Liver (tissue), 9 donors: Measurements from ENCODE around the gene WNK1. TPM values are rescaled to one million over a fixed set of nuclear protein-coding genes. Genes with fewer than 3 reads are reported as not detected.
"Not testable (repeated sequence)": the region's sequence is repeated elsewhere in the genome, so short reads cannot be mapped to it uniquely, and the experiment has no call there.

ENCODE experiments used
- DNase-seq: peaks from one replicate; pipeline ENCODE4 v3.0.0-alpha.2; 2017; ENCODE audit warnings: low spot score
- H3K27ac ChIP-seq, 2 donors: one replicate each; pipeline ENCODE4 v1.7.0; 2013; ENCODE audit warnings: inconsistent platforms in 2 of 2, low read length in 2 of 2, control low read depth in 1 of 2, low read depth in 1 of 2, mild to moderate bottlenecking in 1 of 2
- H3K27me3 ChIP-seq, 4 donors: one replicate each; pipeline versions ENCODE4 v1.6.1 to v1.7.0; 2013; ENCODE audit warnings: low read length in 3 of 4, inconsistent platforms in 1 of 4, mild to moderate bottlenecking in 1 of 4, moderate library complexity in 1 of 4; ENCODE audit not compliant: control insufficient read depth in 4 of 4, insufficient read depth in 4 of 4
- H3K36me3 ChIP-seq, 4 donors: one replicate each; pipeline versions ENCODE4 v1.6.1 to v1.7.0; 2013; ENCODE audit warnings: low read length in 3 of 4, mild to moderate bottlenecking in 3 of 4, low read depth in 1 of 4, moderate library complexity in 1 of 4; ENCODE audit not compliant: control insufficient read depth in 4 of 4, insufficient read depth in 3 of 4
- H3K4me1 ChIP-seq, 4 donors: one replicate each; pipeline versions ENCODE4 v1.6.1 to v1.7.0; 2013; ENCODE audit warnings: low read length in 3 of 4, mild to moderate bottlenecking in 3 of 4, moderate library complexity in 1 of 4; ENCODE audit not compliant: control insufficient read depth in 4 of 4, insufficient read depth in 4 of 4
- H3K4me3 ChIP-seq, 3 donors: one replicate each; pipeline versions ENCODE4 v1.6.1 to v1.7.0; 2013; ENCODE audit warnings: low read length in 3 of 3, control low read depth in 1 of 3, low read depth in 1 of 3, mild to moderate bottlenecking in 1 of 3
- H3K9ac ChIP-seq, 2 donors: one replicate each; pipeline ENCODE4 v1.7.0; 2013; ENCODE audit warnings: low read length in 2 of 2, mild to moderate bottlenecking in 2 of 2, moderate library complexity in 2 of 2, control low read depth in 1 of 2, low read depth in 1 of 2
- H3K9me3 ChIP-seq, 4 donors: one replicate each; pipeline versions ENCODE4 v1.6.1 to v1.7.0; 2013; ENCODE audit warnings: low read length in 3 of 4; ENCODE audit not compliant: control insufficient read depth in 4 of 4
- HNF4G ChIP-seq: IDR thresholded peaks from 2 replicates; pipeline ENCODE4 v1.6.1; 2016; ENCODE audit warnings: antibody characterized with exemption
- RAD21 ChIP-seq, 2 donors: IDR thresholded peaks; 2 replicates each; pipeline ENCODE4 v1.6.1; 2016; ENCODE audit warnings: antibody characterized with exemption in 2 of 2, mild to moderate bottlenecking in 2 of 2
- REST ChIP-seq: IDR thresholded peaks from 2 replicates; pipeline ENCODE4 v1.6.1; 2016; ENCODE audit warnings: antibody characterized with exemption, mild to moderate bottlenecking
- TAF1 ChIP-seq: conservative IDR thresholded peaks from 2 replicates; pipeline ENCODE4 v1.6.1; 2016; ENCODE audit warnings: antibody characterized with exemption, mild to moderate bottlenecking
- WGBS: extraction: QIAGEN DNeasy Blood & Tissue Kit; methylation state at CpG from one replicate; pipeline ENCODE4 v1.1.7; 2013; 5-methylcytosine and 5-hydroxymethylcytosine counted together
- polyA plus RNA-seq, 2 donors: library from polyadenylated mRNA; stranded (reverse) in 1 of 2; unstranded in 1 of 2; fragments of 200-250 nt in 1 of 2; fragments of >200 nt in 1 of 2; fragmentation: Nextera tagmentation in 1 of 2; extraction: Ambion mirVana in 1 of 2; gene quantifications; one replicate each; pipeline versions ENCODE4 v1.2.1 to v1.2.3, GENCODE V29; 2013 to 2015
- total RNA-seq, 2 donors: library from RNA; depleted of rRNA; stranded (reverse); fragments of >200 nt; gene quantifications; one replicate each; pipeline ENCODE4 v1.2.3, GENCODE V29; 2014
- TF ChIP-seq, protein P1 (sequence below): IDR thresholded peaks from 2 replicates; pipeline ENCODE4 v1.6.1; 2016; ENCODE audit warnings: antibody characterized with exemption
- TF ChIP-seq, protein P2 (sequence below): IDR thresholded peaks from 2 replicates; pipeline ENCODE4 v1.6.1; 2016; ENCODE audit warnings: antibody characterized with exemption
- donor health status: healthy.
- donor health status: healthy.
- donor health status: healthy.
- donor health status: healthy.
- donor health status: healthy.

WNK1 gene
- total and polyA plus RNA-seq, 4 donors: 22.4 to 299 (median 53.8) TPM

DNA sequence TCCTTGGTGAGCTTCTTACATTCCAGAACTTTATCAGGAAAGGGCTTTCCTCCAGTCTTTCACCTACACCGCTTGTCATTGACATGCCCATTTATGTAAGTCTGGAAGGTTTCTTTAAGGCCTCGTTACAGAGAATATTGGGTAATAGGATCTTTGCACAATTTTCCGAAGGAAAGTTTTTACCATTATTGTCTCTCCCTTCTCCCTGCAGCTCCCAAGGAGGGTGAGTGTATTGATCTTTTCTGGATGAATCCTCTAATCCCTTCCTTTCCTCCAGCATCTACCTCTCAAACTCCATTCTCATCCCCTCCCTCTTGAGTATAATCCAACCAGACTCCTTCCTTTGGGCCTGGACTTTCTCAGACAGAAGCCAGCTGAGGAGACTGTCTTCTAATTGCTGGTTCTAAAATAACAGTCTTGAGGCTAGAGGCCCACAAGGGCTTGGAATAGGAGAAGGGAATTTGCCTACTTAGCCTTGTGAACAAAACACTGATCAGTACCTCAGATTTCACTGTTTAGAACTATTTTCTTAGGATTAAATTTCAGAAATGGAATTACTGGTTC is 21.8 kb downstream of the WNK1 start:
- no peak for TF ChIP-seq REST
- no peak for TF ChIP-seq RAD21 (IDR thresholded peaks at IDR 0.05)
- H3K4me3 ChIP-seq: no peak overlapping the region
- H3K27me3 ChIP-seq: no peaks in the 10 kb centered on the region
- no peaks in the 10 kb centered on the region for H3K36me3 ChIP-seq
- no peak overlapping the region for H3K27ac ChIP-seq
- no peak for DNase-seq
- H3K9ac ChIP-seq: no peak overlapping the region
- peaks cover 2 to 13% (median 8%) of the 10 kb centered on the region in 4 donors for H3K4me1 ChIP-seq
- no peaks in the 10 kb centered on the region for H3K9me3 ChIP-seq
- WGBS: 61% methylated on average over 3 of the region's 3 CpGs

DNA sequence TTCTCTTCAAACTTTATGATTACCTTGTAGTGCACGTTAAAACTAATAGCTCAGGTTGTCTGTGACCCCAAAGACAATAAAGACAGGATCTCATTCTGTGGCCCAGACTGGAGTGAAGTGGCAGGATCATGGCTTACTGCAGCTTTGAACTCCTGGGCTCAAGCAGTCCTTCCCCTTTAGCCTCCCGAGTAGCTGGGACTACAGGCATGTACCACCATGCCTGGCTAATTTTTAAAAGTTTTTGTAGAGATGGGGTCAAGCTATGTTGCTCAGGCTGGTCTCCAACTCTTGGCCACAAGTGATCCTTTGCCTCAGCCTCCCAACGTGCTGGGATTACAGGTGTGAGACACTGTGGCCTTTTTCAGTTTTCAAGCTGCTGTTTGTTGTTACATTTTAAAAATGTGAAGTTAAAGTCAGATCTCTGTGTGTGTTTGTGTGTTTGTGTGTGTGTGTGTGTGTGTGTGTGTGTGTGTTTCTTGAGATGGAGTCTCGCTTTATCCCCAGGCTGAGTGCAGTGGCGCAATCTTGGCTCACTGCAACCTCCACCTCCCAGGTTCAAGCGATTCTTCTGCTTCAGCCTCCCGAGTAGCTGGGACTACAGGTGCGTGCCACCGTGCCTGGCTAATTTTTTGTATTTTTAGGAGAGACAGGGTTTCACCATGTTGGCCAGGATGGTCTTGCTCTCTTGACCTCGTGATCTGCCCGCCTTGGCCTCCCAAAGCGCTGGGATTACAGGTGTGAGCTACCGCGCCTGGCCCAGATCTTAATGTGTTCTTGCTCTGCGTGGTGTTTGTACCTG is 23.8 kb downstream of the WNK1 start:
- not testable (repeated sequence) for H3K27me3 ChIP-seq, H3K36me3 ChIP-seq, DNase-seq, H3K27ac ChIP-seq, H3K9ac ChIP-seq, H3K9me3 ChIP-seq, H3K4me3 ChIP-seq
- peaks cover 4 to 24% (median 19%) of the 10 kb centered on the region in 4 donors for H3K4me1 ChIP-seq
- 87% methylated on average over 15 of the region's 15 CpGs for WGBS

- H3K4me1 ChIP-seq: peaks cover 1 to 24% (median 19%) of the 10 kb centered on the region in 4 donors
- not testable (repeated sequence) for H3K9me3 ChIP-seq, DNase-seq, H3K27me3 ChIP-seq, H3K9ac ChIP-seq, H3K36me3 ChIP-seq, H3K27ac ChIP-seq, H3K4me3 ChIP-seq
- WGBS: 96% methylated on average over 5 of the region's 5 CpGs
Measured at GRCh38 chr12:776772-777373, 24.5 kb downstream of the WNK1 start.

DNA sequence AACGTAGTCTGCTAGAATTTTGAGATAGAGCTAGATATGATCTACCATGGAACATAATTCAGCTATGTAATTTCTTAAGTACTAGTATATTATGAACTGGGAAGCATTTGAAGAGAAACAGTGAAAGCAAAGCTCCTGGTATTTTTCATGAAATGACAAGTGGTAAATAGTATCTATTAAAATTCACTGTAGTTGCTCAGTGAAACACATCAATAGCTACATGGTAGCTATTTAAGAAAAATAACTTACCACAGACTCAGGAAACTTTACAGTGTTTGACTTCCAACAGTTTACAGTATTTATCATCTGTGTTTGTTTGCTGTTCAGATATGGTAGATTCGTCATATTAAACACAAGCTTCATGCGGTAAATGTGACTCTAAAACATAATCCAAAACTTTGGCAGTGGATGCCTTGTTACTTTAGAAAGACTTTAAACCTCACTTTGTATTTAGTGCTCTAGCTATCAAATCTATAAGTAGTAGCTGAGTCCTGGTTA is 25.2 kb downstream of the WNK1 start:
- peaks cover 1 to 24% (median 19%) of the 10 kb centered on the region in 4 donors for H3K4me1 ChIP-seq

More for the DNA sequence above, 25.2 kb downstream of the WNK1 start:
- Histone ChIP-seq H3K27ac (peak overlapping the region in 1 of 2 donors; percentile 4), H3K36me3 (no peaks in the 10 kb centered on the region), H3K4me3 (no peak overlapping the region), H3K27me3 (no peaks in the 10 kb centered on the region), H3K9me3 (no peaks in the 10 kb centered on the region), H3K9ac (no peak overlapping the region)
- DNase-seq: no peak
- TF ChIP-seq REST (no peak), TAF1 (no peak), HNF4G (no peak)
- TF ChIP-seq, protein P1, sequence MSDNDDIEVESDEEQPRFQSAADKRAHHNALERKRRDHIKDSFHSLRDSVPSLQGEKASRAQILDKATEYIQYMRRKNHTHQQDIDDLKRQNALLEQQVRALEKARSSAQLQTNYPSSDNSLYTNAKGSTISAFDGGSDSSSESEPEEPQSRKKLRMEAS: no peak
- TF ChIP-seq, protein P2, sequence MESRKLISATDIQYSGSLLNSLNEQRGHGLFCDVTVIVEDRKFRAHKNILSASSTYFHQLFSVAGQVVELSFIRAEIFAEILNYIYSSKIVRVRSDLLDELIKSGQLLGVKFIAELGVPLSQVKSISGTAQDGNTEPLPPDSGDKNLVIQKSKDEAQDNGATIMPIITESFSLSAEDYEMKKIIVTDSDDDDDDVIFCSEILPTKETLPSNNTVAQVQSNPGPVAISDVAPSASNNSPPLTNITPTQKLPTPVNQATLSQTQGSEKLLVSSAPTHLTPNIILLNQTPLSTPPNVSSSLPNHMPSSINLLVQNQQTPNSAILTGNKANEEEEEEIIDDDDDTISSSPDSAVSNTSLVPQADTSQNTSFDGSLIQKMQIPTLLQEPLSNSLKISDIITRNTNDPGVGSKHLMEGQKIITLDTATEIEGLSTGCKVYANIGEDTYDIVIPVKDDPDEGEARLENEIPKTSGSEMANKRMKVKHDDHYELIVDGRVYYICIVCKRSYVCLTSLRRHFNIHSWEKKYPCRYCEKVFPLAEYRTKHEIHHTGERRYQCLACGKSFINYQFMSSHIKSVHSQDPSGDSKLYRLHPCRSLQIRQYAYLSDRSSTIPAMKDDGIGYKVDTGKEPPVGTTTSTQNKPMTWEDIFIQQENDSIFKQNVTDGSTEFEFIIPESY: no peak
- 81% methylated on average over 3 of the region's 3 CpGs for whole genome bisulfite sequencing
